HepG2 (cell line): Measurements from ENCODE around the gene WWP2. TPM values are rescaled to one million over a fixed set of nuclear protein-coding genes. Genes with fewer than 3 reads are reported as not detected.
A peak's percentile ranks its signal among the peaks of the same experiment; 100 is the strongest.

Source experiments
- DNMT3B ChIP-seq: conservative IDR thresholded peaks from 2 replicates; pipeline ENCODE4 v1.6.1; 2016; ENCODE audit warnings: missing biosample characterization, control low read depth
- EP300 ChIP-seq, 3 experiments: sonication (generic) in 1 of 3; formaldehyde crosslinking in 1 of 3; IDR thresholded peaks; 2 replicates each; pipeline versions ENCODE4 v1.5.1 to v1.6.1; 2011 to 2020; ENCODE audit warnings: low read depth in 2 of 3, low read length in 2 of 3, borderline replicate concordance in 1 of 3, improper control_type of control experiment in 1 of 3, mild to moderate bottlenecking in 1 of 3, missing genetic modification reagents in 1 of 3, moderate library complexity in 1 of 3
- MLLT10 ChIP-seq: sonication (generic); formaldehyde crosslinking; IDR thresholded peaks from 2 replicates; pipeline ENCODE4 v1.4.0; 2020; ENCODE audit warnings: missing genetic modification reagents
- NR1H2 ChIP-seq: sonication (generic); formaldehyde crosslinking; IDR thresholded peaks from 2 replicates; pipeline ENCODE4 v1.8.1; 2022; ENCODE audit warnings: low read depth, missing genetic modification reagents, borderline replicate concordance
- PITX1 ChIP-seq: sonication (generic); formaldehyde crosslinking; IDR thresholded peaks from 2 replicates; pipeline ENCODE4 v1.5.1; 2020; ENCODE audit warnings: mild to moderate bottlenecking, missing genetic modification reagents
- TCF7 ChIP-seq: sonication (generic); IDR thresholded peaks from 2 replicates; pipeline ENCODE4 v1.6.1; 2016; ENCODE audit warnings: antibody characterized with exemption, low read depth
- ZFY ChIP-seq: sonication (generic); formaldehyde crosslinking; IDR thresholded peaks from 2 replicates; pipeline ENCODE4 v1.4.0; 2020; ENCODE audit warnings: missing genetic modification reagents
- ZNF101 ChIP-seq: sonication (generic); formaldehyde crosslinking; IDR thresholded peaks from 2 replicates; pipeline ENCODE4 v1.4.0; 2020; ENCODE audit warnings: mild to moderate bottlenecking, low read depth, missing genetic modification reagents, borderline replicate concordance
- polyA plus RNA-seq, 8 experiments: library from polyadenylated mRNA; depleted of rRNA in 3 of 8; stranded (reverse) in 7 of 8; unstranded in 1 of 8; fragments of >200 nt; fragmentation: Illumina TruSeq in 4 of 8; extraction: Trizol in 4 of 8; gene quantifications; 2 replicates each; pipeline versions ENCODE4 v1.2.1 to v1.2.3, GENCODE V29; 2011 to 2016; ENCODE audit warnings: low read depth in 4 of 8, missing spikeins in 1 of 8, mixed read lengths in 1 of 8; ENCODE audit not compliant: insufficient read depth in 1 of 8
- total RNA-seq, 5 experiments: library from RNA; depleted of rRNA; stranded (reverse); fragments of >200 nt; fragmentation: Illumina TruSeq; extraction: Trizol; gene quantifications; 2 replicates each; pipeline ENCODE4 v1.2.3, GENCODE V29; 2016; ENCODE audit warnings: low read depth in 1 of 5
- TF ChIP-seq, protein P1 (sequence below): sonication (generic); formaldehyde crosslinking; IDR thresholded peaks from 2 replicates; pipeline ENCODE4 v1.5.1; 2020; ENCODE audit warnings: mild to moderate bottlenecking, missing genetic modification reagents, borderline replicate concordance

WWP2 gene
- total and polyA plus RNA-seq, 2 of the 13 experiments (the other 11 are each of a cell fraction or from before 2014, with no cell fraction given): 11.4 to 28.2 TPM

DNA sequence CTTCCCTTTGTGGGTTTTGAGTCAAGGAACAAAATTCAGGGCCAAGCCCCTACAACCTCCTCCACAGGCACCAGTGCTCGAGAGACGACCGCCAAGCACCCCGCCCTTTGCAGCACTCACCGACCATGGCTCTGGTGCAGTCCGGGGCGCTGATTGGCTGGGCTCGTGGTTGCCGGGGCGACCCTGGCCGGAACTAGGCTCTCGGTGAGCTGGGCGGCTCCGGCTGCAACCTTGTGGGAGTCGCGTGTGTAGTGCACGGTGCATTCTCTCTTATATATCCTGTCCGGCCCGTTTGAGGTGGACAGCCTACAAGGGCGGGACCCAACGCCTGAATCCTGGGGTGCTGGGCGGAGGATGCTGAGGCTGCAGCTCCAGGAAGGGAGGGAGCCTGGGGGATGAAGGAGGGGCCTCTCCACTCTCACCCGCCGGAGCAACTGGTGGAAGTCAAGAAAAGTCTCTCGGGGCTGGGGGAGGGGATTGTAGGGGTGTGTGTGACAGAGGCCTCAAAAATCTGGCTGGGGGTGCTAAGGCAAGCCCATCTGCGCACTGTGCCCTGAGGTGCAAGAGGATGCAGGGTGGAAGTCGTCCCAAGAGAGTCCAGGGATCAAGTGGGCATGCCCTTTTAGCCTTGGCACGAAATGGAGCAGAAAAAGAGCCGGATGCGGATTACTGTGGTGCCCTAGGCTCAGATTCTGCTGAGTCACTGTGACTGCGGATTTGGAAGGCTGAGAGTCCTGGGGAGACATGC, 35.6 kb upstream of the WWP2 start, which contains the start of gene NQO1 (continued):
- TF ChIP-seq DNMT3B (CRISPR knock-in tag): no peak
- TF ChIP-seq, protein P1, sequence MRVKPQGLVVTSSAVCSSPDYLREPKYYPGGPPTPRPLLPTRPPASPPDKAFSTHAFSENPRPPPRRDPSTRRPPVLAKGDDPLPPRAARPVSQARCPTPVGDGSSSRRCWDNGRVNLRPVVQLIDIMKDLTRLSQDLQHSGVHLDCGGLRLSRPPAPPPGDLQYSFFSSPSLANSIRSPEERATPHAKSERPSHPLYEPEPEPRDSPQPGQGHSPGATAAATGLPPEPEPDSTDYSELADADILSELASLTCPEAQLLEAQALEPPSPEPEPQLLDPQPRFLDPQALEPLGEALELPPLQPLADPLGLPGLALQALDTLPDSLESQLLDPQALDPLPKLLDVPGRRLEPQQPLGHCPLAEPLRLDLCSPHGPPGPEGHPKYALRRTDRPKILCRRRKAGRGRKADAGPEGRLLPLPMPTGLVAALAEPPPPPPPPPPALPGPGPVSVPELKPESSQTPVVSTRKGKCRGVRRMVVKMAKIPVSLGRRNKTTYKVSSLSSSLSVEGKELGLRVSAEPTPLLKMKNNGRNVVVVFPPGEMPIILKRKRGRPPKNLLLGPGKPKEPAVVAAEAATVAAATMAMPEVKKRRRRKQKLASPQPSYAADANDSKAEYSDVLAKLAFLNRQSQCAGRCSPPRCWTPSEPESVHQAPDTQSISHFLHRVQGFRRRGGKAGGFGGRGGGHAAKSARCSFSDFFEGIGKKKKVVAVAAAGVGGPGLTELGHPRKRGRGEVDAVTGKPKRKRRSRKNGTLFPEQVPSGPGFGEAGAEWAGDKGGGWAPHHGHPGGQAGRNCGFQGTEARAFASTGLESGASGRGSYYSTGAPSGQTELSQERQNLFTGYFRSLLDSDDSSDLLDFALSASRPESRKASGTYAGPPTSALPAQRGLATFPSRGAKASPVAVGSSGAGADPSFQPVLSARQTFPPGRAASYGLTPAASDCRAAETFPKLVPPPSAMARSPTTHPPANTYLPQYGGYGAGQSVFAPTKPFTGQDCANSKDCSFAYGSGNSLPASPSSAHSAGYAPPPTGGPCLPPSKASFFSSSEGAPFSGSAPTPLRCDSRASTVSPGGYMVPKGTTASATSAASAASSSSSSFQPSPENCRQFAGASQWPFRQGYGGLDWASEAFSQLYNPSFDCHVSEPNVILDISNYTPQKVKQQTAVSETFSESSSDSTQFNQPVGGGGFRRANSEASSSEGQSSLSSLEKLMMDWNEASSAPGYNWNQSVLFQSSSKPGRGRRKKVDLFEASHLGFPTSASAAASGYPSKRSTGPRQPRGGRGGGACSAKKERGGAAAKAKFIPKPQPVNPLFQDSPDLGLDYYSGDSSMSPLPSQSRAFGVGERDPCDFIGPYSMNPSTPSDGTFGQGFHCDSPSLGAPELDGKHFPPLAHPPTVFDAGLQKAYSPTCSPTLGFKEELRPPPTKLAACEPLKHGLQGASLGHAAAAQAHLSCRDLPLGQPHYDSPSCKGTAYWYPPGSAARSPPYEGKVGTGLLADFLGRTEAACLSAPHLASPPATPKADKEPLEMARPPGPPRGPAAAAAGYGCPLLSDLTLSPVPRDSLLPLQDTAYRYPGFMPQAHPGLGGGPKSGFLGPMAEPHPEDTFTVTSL (CRISPR knock-in tag): peak; percentile 77; the same call in 1 of the 2 replicates
- TF ChIP-seq TCF7: no peak
- peak; percentile 70 for TF ChIP-seq ZFY
- TF ChIP-seq ZNF101: no peak
- no peak for TF ChIP-seq NR1H2
- peak; percentile 24 to 71; a peak in 2 of 4 replicates for TF ChIP-seq EP300 (IDR thresholded peaks at IDR 0.05; ENCODE audit: low read depth in 2 of 2, low read length in 2 of 2)
- peak; percentile 70; the same call in 1 of the 2 replicates for TF ChIP-seq EP300 (CRISPR knock-in tag; IDR thresholded peaks at IDR 0.05; ENCODE audit: borderline replicate concordance)
- TF ChIP-seq MLLT10 (CRISPR knock-in tag): no peak
- TF ChIP-seq PITX1 (CRISPR knock-in tag): peak; percentile 55; the same call in 1 of the 2 replicates
